Prostate gland (tissue), 2 donors: Measurements from ENCODE around the gene TPM3. TPM values are rescaled to one million over a fixed set of nuclear protein-coding genes. Genes with fewer than 3 reads are reported as not detected.

ENCODE experiments used
- DNase-seq: peaks from one replicate; pipeline ENCODE4 v3.0.0-alpha.2; 2019; ENCODE audit warnings: low spot score
- H3K27ac ChIP-seq, 2 donors: fragments of 200-600 bp; sonication (generic); 2 replicates each; pipeline ENCODE4 v1.5.1; 2017 to 2019
- H3K27me3 ChIP-seq: fragments of 200-600 bp; sonication (generic); replicated peaks from 2 replicates; pipeline ENCODE4 v1.5.1; 2019; ENCODE audit not compliant: insufficient read depth
- H3K36me3 ChIP-seq, 2 donors: fragments of 200-600 bp; sonication (generic); 1 replicate in 1 of 2; 2 replicates in 1 of 2; pipeline versions ENCODE4 v1.5.1 to v1.8.1; 2017 to 2019
- H3K4me1 ChIP-seq: fragments of 200-600 bp; sonication (generic); replicated peaks from 2 replicates; pipeline ENCODE4 v1.5.1; 2019
- H3K4me3 ChIP-seq, 2 donors: fragments of 200-600 bp; sonication (generic); 2 replicates each; pipeline ENCODE4 v1.5.1; 2017 to 2019
- H3K9me3 ChIP-seq: fragments of 200-600 bp; sonication (generic); 2 replicates; pipeline ENCODE4 v1.5.1; 2017
- POLR2A ChIP-seq: fragments of 450-650 bp; IDR thresholded peaks from one replicate; pipeline ENCODE4 v1.6.1; 2016; ENCODE audit warnings: antibody characterized with exemption, mild to moderate bottlenecking
- POLR2AphosphoS5 ChIP-seq: sonication (generic); formaldehyde crosslinking; IDR thresholded peaks from one replicate; pipeline ENCODE4 v1.6.1; 2017; ENCODE audit warnings: antibody characterized with exemption
- WGBS: methylation state at CpG from one replicate; pipeline ENCODE4 v1.1.5; 2018; 5-methylcytosine and 5-hydroxymethylcytosine counted together
- intact Hi-C: fragments of 100-400 bp; cut with DNase I; formaldehyde crosslinking; loops from one replicate; pipeline ENCODE4 v1.14.2; 2022
- total RNA-seq, 2 donors: library from RNA; depleted of rRNA; stranded (reverse); fragments of >200 nt; gene quantifications; one replicate each; pipeline ENCODE4 v1.1.0, GENCODE V29; 2016
- TF ChIP-seq, protein P1 (sequence below), 4 experiments: fragments of 200-600 bp in 2 of 4; fragments of 450-650 bp in 2 of 4; sonication (generic) in 2 of 4; IDR thresholded peaks; 1 replicate in 3 of 4; 2 replicates in 1 of 4; pipeline ENCODE4 v1.5.1; 2016 to 2019; ENCODE audit warnings: antibody characterized with exemption in 4 of 4, mild to moderate bottlenecking in 2 of 4, moderate library complexity in 2 of 4

Gene TPM3
- total RNA-seq, 2 donors from 2014 or later = 147 to 277 TPM

DNA sequence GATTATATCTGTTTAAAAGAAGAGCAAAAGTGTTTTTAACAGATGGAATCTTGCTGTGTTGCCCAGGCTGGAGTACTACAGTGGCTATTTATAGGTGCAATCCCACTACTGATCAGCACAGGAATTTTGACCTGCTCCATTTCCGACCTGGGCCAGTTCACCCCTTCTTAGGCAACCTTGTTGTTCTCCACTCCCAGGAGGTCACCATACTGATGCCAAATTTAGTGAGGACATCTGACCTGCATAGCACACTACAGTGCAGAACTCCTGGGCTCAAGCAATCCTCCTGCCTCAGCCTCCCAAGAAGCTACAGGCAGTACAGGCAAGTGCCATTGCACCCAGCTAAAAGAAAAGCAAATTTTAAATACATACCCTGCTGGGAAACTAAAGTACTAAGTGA, 25.7 kb downstream of the TPM3 start:
- Histone ChIP-seq H3K36me3 (peaks cover 4 to 27% of the 10 kb centered on the region in 2 donors), H3K4me1 (no peaks in the 10 kb centered on the region), H3K4me3 (no peak overlapping the region), H3K27ac (no peak overlapping the region), H3K9me3 (no peaks in the 10 kb centered on the region), H3K27me3 (no peaks in the 10 kb centered on the region)
- WGBS = 90% methylated on average over 1 of the region's 1 CpG
- TF ChIP-seq, protein P1, sequence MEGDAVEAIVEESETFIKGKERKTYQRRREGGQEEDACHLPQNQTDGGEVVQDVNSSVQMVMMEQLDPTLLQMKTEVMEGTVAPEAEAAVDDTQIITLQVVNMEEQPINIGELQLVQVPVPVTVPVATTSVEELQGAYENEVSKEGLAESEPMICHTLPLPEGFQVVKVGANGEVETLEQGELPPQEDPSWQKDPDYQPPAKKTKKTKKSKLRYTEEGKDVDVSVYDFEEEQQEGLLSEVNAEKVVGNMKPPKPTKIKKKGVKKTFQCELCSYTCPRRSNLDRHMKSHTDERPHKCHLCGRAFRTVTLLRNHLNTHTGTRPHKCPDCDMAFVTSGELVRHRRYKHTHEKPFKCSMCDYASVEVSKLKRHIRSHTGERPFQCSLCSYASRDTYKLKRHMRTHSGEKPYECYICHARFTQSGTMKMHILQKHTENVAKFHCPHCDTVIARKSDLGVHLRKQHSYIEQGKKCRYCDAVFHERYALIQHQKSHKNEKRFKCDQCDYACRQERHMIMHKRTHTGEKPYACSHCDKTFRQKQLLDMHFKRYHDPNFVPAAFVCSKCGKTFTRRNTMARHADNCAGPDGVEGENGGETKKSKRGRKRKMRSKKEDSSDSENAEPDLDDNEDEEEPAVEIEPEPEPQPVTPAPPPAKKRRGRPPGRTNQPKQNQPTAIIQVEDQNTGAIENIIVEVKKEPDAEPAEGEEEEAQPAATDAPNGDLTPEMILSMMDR (IDR thresholded peaks at IDR 0.05) = no peak
- no peak for TF ChIP-seq POLR2A
- no peak for TF ChIP-seq POLR2AphosphoS5
- DNase-seq = no peak
- intact Hi-C loops = no loop called here

DNA sequence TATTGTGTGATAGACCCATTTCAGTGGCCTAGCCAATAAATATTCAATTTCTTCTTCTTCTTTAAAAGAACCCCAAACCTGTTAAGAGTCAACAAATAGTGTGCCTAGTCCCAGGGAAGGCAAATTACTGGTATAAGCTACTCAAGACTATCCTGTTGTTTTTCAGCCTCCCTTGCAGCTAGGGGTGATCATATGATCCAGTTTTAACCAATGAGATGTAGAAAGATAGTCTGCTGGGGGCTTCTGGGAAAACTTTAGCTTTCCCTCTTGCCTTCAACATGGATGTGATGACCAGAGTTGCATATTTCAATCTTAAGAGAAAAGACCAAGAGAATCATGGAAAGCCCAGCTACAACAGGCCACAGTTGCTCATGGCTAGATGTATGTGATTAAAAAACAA, 32.3 kb downstream of the TPM3 start:
- Histone ChIP-seq H3K27me3 (no peaks in the 10 kb centered on the region), H3K4me3 (no peak overlapping the region), H3K4me1 (peaks cover 3% of the 10 kb centered on the region), H3K9me3 (no peaks in the 10 kb centered on the region), H3K36me3 (no peaks in the 10 kb centered on the region), H3K27ac (no peak overlapping the region)
- TF ChIP-seq POLR2A (no peak), POLR2AphosphoS5 (no peak)
- TF ChIP-seq, protein P1 (IDR thresholded peaks at IDR 0.05) = no peak
- intact Hi-C loops = no loop called here
- no peak for DNase-seq

DNA sequence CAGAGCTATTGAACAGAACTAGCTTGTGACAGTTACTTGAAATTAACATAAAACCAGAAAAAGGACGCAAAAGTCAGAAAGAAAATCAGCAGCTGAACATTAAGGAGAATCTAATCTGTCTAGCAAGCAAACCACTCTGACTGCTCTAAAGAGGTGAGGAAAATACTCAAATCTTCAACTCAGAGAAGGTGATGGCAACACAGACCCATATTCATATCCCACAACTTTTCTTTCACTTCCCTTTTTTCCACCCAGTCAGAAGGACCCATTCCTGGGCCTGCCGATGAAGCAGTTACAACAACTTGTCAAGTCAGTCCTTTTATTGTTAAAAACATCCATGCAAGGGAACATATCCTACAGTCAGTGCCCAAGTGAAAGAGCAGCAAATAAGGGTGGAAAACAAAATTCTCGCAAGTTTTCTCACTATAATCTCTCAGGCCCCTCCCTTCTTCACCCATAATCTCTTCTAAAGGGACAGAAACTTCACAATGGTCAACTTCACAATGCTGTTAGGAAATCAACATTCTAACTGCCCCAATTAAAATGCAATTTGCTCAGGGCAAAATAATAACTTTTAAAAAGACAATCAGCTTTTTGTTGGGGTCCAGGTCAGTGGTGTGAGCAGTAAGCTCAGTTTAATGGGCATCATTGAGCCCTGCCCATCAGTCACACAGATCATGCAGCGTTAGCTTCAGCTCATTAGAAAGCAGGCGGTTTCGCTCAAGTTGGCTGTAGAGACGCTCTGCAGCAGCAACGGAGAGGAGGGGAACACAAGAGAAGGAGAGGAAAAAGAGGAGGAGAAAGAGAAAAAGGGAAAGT, 33.4 kb downstream of the TPM3 start:
- Histone ChIP-seq H3K27ac (no peak overlapping the region), H3K36me3 (no peaks in the 10 kb centered on the region)

DNA sequence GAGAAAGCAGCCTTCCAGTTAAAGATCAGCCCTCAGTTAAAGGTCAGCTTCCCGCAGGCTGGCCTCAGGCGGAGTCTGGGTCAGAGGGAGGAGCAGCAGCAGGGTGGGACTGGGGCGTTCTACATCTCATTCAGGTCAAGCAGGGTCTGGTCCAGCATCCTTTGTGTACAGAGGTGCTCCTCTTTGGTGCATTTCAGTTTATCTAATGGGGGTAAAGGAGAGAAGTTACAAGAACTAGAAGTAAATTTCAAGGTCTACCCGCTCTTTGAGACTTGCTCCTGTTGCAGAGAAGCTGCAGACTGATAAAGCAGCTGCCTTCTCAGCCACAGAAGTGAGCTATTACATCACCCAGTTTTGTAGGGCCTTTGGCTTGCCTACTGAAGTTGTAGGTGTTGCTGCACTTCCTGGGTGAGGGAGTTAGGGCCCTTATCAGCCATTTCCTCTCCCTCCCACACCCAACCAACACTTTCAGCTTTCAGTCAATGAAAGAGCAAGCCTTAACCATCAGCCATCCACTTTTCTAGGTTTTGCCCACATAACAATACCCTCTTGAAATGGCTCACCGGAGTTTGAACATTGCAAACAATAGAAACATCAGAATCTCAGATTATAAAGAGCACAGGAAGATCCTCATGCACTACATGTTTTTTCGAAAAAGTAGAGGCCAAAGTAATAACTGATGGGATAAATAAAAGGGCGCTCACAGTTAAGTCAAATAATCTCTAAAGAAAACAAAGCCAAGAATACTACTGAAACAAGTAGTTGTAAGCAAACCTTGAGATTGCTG, 34.2 kb downstream of the TPM3 start:
- no peak for TF ChIP-seq POLR2A
- TF ChIP-seq POLR2AphosphoS5 = no peak
- TF ChIP-seq, protein P1 (IDR thresholded peaks at IDR 0.05) = no peak
- Histone ChIP-seq H3K4me3 (no peak overlapping the region), H3K9me3 (no peaks in the 10 kb centered on the region), H3K4me1 (peaks cover 3% of the 10 kb centered on the region), H3K27ac (no peak overlapping the region), H3K27me3 (no peaks in the 10 kb centered on the region), H3K36me3 (no peaks in the 10 kb centered on the region)
- intact Hi-C loops = no loop called here
- DNase-seq = no peak
- whole genome bisulfite sequencing = 85% methylated on average over 7 of the region's 7 CpGs

More for the DNA sequence above, 33.4 kb downstream of the TPM3 start:
- no peak overlapping the region for H3K4me3 ChIP-seq
- DNase-seq = no peak
- H3K4me1 ChIP-seq = peaks cover 3% of the 10 kb centered on the region
- no peaks in the 10 kb centered on the region for H3K9me3 ChIP-seq
- no peaks in the 10 kb centered on the region for H3K27me3 ChIP-seq
- WGBS = 87% methylated on average over 8 of the region's 8 CpGs
- no peak for TF ChIP-seq POLR2A
- TF ChIP-seq POLR2AphosphoS5 = no peak
- TF ChIP-seq, protein P1 (IDR thresholded peaks at IDR 0.05) = no peak
- intact Hi-C loops = no loop called here
